Natural killer cell treated with Interleukin-12 subunit alpha and Interleukin-12 subunit beta and Interleukin-15 and Interleukin-18, amount 100 ng/mL, for 72 hours (primary cell): Measurements from ENCODE around the gene TM7SF2. TPM values are rescaled to one million over a fixed set of nuclear protein-coding genes. Genes with fewer than 3 reads are reported as not detected.
A peak's percentile ranks its signal among the peaks of the same experiment; 100 is the strongest.

Source experiments
- ATAC-seq, 2 donors: fragments of 150-1000 bp; cut with Tn5 transposase in 1 of 2; sonication (Bioruptor Pico), chemical (Tn5 transposase) in 1 of 2; 2 replicates each; pipeline ENCODE4 v1.10.0; 2021
- DNase-seq: peaks from one replicate; pipeline ENCODE4 v3.0.0; 2022; ENCODE audit warnings: low spot score
- H3K27ac Mint-ChIP-seq, 2 donors: 1 replicate in 1 of 2; 2 replicates in 1 of 2; pipeline ENCODE4 v1.8.0; 2022; ENCODE audit warnings: mixed read lengths in 2 of 2, mild to moderate bottlenecking in 1 of 2, moderate library complexity in 1 of 2
- H3K27me3 Mint-ChIP-seq, 2 donors: 1 replicate in 1 of 2; 2 replicates in 1 of 2; pipeline ENCODE4 v1.8.0; 2022; ENCODE audit warnings: mixed read lengths in 2 of 2
- H3K36me3 Mint-ChIP-seq: one replicate; pipeline ENCODE4 v1.8.0; 2022; ENCODE audit warnings: mixed read lengths
- H3K4me1 Mint-ChIP-seq, 2 donors: 1 replicate in 1 of 2; 2 replicates in 1 of 2; pipeline ENCODE4 v1.8.0; 2022; ENCODE audit warnings: low read depth in 2 of 2, mixed read lengths in 2 of 2, mild to moderate bottlenecking in 1 of 2
- H3K4me3 Mint-ChIP-seq: one replicate; pipeline ENCODE4 v1.8.0; 2022; ENCODE audit warnings: mixed read lengths
- H3K9me3 Mint-ChIP-seq: 2 replicates; pipeline ENCODE4 v1.8.0; 2022; ENCODE audit warnings: mixed read lengths
- total RNA-seq, 2 donors: library from RNA; stranded (reverse); gene quantifications; one replicate each; pipeline ENCODE4 v1.2.3, GENCODE V29; 2022

TM7SF2 gene
- total RNA-seq, 2 donors from 2014 or later = 18.6 to 30.7 TPM

DNA sequence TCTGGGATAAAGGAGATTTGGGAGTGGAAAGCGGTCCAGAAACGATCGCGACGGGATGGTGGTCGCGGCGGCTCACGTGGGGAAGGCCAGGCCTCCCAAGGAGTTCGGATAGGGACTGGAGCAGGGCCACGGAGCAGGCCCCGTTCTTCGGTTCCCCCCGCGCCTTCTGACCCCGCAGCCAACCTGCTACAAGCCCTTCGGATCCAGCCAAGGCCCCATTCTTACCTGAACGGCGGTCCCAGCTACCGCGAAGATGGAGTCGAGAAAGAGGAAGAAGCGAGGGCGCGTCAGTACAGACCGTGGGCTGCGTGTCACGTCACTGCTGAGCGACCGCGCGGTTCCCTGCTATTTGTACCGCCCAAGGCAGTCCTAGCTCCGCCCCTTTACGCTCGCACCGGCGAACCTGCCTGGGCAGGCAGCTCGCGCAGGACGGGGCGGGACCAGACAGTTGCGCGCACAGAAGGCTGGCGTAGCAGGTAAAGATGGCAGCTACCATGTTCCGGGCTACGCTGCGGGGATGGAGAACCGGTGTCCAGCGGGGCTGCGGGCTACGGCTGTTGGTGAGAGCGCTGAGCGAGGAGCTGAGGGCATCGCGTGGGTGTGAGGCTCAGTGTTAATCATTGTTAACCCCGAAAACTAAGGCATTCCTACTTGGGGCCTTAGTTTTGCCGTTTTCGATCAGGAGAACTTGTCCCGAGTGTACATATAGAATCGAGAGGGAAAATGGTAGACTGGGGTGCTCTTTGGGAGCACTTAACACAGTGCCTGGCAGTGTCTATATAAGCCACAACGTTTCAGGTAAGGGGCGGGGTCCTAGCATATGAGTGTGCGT is 10.4 kb downstream of the TM7SF2 start, which contains the start of the genes FAU and MRPL49:
FAU (minus strand) TSS at position 270 of the 832 bp plus-strand sequence. CDS start 321 bp downstream, outside the sequence.
MRPL49 (plus strand) TSS at position 457 of the 832 bp plus-strand sequence; CDS start at position 483, 26 bp downstream.
- peaks cover 17% of the 10 kb centered on the region for H3K36me3 Mint-ChIP-seq
- ATAC-seq = peak; percentile 91 to 94
- no peaks in the 10 kb centered on the region for H3K9me3 Mint-ChIP-seq
- peak; percentile 99 for DNase-seq
- H3K4me1 Mint-ChIP-seq = peaks cover 36 to 44% of the 10 kb centered on the region in 2 donors
- peak within 1 kb of the TSS; percentile 100 for H3K4me3 Mint-ChIP-seq
- H3K27ac Mint-ChIP-seq = peak within 1 kb of the TSS; percentile 95 to 100
- no peaks in the 10 kb centered on the region for H3K27me3 Mint-ChIP-seq

DNA sequence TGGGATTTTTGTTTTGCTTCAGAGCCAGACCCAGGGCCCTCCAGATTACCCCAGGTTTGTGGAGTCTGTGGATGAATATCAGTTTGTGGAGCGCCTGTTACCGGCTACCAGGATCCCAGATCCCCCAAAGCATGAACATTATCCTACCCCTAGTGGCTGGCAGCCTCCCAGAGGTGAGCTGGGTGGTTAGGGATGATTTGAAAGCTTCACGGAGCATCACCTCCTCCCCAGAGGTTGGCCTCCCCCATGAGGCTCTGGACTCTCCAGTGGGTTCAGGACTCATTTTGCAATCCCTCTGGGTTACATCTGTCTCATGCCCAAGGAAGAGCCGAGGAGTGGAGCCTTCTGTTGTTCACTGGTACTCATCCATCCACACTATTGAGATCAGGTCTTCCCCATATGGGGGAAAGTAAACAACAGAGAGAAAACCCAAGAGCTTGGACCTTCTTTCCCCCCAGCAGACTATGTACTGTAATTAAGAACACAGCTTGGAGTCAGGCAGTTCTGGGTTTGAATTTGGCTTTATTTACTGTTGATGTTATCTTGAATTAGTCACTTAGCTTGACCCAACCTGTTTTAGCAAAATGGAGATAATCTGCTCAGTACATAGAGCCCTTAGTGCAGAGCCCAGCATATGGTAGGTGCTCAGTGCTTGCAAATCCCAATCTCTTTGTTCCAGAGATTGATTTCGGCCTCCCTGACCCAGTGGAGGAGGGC is 13.0 kb downstream of the TM7SF2 start:
- H3K4me3 Mint-ChIP-seq = peak overlapping the region; percentile 51
- H3K4me1 Mint-ChIP-seq = peaks cover 30 to 32% of the 10 kb centered on the region in 2 donors
- H3K27ac Mint-ChIP-seq = peak overlapping the region; percentile 44 to 52
- H3K36me3 Mint-ChIP-seq = peaks cover 10% of the 10 kb centered on the region
- no peaks in the 10 kb centered on the region for H3K9me3 Mint-ChIP-seq
- H3K27me3 Mint-ChIP-seq = no peaks in the 10 kb centered on the region
- ATAC-seq = no peak
- DNase-seq = no peak

DNA sequence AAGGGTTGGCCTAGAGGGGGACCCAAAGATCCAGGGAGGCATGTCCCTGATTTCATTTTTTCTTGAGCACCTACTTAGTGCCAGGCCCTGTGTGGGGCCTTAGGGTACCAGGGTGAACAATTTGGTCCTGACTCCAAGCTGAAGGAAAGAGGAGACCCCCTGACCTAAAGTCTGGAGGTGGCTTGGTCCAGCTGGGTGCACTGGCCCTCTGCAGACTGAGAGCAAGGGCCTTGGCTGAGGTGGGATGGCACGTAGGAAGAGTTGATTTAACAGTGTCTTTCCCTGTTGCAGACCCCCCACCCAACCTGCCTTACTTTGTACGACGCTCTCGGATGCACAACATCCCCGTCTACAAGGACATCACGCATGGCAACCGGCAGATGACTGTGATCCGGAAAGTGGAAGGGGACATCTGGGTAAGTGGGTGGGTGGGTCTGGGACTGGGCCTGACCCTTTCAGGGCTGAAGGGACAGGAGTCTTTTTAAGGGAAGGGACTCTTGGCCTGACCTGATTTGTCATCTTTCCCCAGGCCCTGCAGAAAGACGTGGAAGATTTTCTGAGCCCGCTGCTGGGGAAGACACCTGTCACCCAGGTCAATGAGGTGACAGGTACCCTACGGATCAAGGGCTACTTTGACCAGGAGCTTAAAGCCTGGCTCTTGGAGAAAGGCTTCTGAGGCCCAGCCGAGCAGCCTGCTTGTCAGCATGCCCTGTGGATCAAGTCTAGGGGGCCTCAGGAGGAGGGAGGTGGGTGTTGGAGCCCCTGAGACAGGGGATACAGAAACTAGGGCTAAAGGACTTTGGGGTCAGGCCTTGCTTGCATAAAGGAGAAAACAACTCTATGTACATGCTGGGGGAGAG is 13.8 kb downstream of the TM7SF2 start:
- Mint-ChIP-seq H3K9me3 (no peaks in the 10 kb centered on the region), H3K27ac (no peak overlapping the region), H3K27me3 (no peaks in the 10 kb centered on the region), H3K4me3 (no peak overlapping the region), H3K36me3 (peaks cover 10% of the 10 kb centered on the region), H3K4me1 (peaks cover 25% of the 10 kb centered on the region in 2 donors)
- no peak for DNase-seq
- ATAC-seq = no peak

DNA sequence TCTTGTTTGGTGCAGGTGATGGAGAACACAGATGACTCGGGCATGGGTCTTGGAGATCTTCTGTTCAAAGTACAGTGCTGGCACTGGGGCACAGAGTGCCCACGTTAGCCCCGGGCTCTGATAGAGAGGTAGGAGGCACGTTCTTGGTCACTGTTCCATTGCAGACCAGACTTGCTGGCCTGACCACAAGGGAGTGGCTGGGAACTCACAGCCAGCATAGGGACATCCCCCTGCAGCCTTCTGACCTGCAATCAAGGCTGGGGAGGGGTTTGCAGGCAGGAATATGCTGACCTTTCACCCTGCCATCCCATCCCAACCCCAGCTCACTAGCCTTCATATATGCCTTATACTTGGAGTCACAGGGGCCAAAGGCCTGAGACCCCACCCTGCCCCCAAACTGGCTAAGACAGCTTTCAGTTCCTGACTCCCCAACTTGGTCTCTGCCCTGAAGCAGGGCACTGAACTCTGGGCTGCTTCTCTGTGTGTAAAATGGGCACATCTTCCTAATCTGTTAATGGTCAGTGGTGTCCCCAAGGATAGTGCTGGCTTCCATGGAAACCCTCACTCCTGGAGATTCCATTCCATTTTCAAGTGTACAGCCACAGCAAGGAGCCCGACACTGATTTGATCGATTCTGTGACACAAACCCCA is 15.1 kb downstream of the TM7SF2 start:
- H3K4me1 Mint-ChIP-seq = peaks cover 13 to 24% of the 10 kb centered on the region in 2 donors
- H3K4me3 Mint-ChIP-seq = no peak overlapping the region
- no peaks in the 10 kb centered on the region for H3K9me3 Mint-ChIP-seq
- ATAC-seq (no peak), DNase-seq (no peak)
- peaks cover 4% of the 10 kb centered on the region for H3K36me3 Mint-ChIP-seq
- H3K27me3 Mint-ChIP-seq = no peaks in the 10 kb centered on the region
- no peak overlapping the region for H3K27ac Mint-ChIP-seq

DNA sequence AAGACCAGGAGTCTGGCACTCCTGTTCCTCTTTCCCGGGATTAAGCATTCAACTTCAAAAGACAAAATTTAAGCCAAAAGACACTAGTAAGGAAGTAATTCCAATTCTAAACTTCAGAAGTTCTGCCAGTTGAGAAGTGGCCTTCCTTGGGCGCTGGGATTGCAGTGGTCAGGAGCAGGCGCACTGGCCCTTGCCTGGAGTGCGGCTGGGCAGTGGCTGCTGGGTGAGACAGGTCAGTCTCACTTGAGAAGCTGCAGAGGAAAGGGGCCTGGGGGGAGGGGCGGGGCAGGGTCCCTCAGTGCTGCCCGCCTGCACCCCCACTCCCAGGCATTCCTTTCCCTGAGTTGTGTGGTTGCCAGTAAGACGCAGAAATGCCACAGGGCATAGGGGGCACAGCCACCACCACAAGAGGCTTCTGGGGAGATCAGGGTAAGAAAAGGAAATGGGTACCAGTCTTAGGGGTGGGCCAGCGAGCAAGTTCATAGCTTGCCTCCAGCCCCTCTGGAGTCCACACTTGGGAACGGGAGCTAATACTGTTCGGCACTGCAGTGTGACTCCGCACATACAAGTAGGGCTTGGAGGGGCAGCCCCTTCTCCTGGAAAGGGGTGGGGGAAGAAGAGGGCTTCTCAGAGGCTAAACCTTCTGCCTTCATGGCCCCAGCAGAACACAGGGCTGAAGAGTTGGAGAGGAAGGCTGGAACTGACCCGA is 16.0 kb downstream of the TM7SF2 start:
- H3K4me1 Mint-ChIP-seq = peaks cover 8 to 21% of the 10 kb centered on the region in 2 donors
- H3K4me3 Mint-ChIP-seq = no peak overlapping the region
- ATAC-seq (no peak), DNase-seq (no peak)
- no peaks in the 10 kb centered on the region for H3K27me3 Mint-ChIP-seq
- no peak overlapping the region for H3K27ac Mint-ChIP-seq
- no peaks in the 10 kb centered on the region for H3K36me3 Mint-ChIP-seq
- no peaks in the 10 kb centered on the region for H3K9me3 Mint-ChIP-seq

DNA sequence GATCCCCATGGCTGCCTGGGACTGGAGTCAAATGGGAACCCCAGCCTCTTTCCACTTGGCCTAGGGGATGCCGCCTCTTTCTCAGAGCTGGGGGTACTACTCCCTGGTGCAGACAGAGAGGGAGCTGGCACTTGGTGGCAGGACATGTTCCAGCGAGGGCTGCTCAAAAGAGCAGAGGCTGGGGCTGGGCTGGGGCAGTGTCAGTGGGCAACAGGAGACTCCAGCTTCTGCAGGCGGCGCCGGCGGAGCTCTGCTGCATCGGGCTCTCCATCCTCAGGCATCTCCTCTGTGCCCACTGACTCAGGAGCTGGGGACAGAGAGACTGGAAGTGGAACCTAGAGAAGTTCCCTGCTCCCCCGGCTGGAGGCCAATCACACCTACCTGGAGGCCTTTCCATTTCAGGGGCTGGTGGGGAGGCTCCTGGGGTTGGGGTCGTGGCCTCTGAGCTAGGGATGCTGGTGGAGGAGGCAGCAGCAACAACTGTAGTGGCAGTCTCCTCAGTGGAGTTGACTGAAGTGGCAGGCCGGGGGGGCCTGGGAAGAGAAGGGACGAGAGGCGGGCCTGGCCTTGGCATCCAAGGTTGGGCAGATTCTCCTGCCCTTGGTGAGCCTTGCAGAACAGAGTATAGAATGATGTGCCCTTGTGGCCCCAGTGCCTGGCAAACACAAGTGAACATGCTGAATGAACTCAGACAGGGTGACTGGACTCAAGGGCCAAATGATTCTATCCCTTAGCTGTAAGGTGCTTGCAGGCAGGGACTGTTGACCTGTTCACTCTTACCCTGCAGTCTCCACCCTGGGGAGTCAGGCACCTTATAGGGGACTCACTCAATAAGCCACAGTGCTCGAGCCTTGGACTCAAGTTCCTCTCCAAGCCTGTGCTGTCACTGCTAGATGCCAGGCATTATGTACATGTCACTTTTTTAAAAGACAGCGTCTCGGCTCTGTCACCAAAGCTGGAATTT is 16.8 kb downstream of the TM7SF2 start:
- Mint-ChIP-seq H3K36me3 (no peaks in the 10 kb centered on the region), H3K27ac (no peak overlapping the region), H3K9me3 (no peaks in the 10 kb centered on the region), H3K4me1 (peaks cover 16 to 29% of the 10 kb centered on the region in 2 donors), H3K27me3 (no peaks in the 10 kb centered on the region), H3K4me3 (no peak overlapping the region)
- DNase-seq (no peak), ATAC-seq (no peak)

DNA sequence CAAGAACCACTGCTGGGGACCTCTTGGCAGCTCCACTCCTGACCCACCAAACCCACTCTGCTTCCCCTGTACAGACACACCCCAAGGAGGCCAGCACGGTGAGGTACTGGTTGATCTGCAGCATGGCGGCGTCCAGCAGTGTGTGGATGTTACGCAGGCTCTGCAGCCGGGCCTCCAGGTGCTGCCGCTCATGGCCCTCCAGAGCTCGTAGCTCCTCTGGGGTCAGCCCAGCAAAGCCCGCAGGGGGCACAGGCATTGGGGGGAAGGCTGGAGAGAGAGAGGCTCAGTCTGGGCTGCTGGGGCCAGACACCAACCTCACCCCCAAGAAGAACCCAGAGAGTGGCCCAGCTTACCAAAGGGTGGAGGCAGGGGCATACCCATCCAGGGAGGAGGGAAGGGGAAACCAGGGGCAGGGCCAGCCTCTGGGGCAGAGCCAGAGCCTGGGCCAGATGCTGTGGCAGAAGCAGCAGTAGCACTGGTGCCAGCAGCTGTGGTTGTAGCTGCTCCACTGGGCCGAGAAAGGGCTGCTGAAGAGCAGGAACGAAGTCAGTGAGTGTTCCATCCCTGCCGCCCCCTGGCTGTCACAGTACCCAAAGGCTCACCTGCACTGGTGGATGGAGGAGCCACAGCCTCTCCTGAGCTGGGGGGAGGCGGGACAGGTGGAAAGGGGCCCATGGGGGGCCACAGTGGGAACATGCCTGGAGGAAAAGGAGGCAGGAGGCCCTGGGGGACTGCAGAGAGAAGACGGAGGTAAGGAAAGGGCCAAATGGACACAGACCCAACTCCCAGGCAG is 18.2 kb downstream of the TM7SF2 start:
- Mint-ChIP-seq H3K36me3 (no peaks in the 10 kb centered on the region), H3K27ac (no peak overlapping the region), H3K4me1 (peaks cover 15 to 28% of the 10 kb centered on the region in 2 donors), H3K4me3 (no peak overlapping the region), H3K9me3 (no peaks in the 10 kb centered on the region), H3K27me3 (no peaks in the 10 kb centered on the region)
- ATAC-seq = no peak
- DNase-seq = no peak

DNA sequence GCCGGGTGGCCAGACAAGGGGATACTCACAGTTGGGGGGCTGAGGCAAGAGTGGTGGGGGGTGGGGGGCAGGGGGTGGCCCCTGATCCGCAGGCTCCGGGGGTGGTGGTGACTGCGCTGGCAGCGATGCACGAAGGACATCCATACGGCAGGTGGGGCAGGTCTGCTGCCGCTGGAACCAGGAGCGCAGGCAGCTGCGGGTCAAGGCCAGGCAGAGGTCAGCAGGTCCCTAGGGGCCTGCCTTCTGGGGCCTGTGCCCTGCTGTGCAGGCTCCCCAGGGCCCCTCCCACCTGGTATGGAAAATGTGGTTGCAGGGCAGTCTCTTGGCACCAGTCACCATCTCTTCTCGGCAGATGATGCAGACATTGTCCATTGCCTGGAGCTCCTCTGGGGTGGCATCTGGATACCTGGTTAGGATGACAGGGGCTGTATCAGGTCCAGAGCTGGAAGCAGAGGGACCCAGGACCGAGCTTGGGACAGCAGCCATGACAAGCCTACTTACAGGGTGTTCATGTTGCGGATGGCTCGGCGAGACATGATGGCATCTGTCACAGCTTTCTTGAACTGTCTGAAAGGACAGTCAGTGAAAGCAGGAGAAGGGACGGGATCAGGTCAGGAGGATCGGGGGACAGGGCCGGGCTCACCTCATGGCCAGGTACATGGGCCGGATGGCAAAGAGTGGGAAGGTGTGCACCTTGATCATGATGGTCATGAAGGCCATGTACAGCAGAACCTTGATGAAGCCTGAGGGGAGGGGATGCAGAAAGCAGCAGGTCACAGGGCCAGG is 19.2 kb downstream of the TM7SF2 start:
- Mint-ChIP-seq H3K27me3 (no peaks in the 10 kb centered on the region), H3K4me1 (peaks cover 17 to 34% of the 10 kb centered on the region in 2 donors), H3K9me3 (no peaks in the 10 kb centered on the region), H3K27ac (peak overlapping the region in 1 of 2 donors; percentile 37), H3K4me3 (peak overlapping the region; percentile 54), H3K36me3 (no peaks in the 10 kb centered on the region)
- ATAC-seq (no peak), DNase-seq (no peak)

DNA sequence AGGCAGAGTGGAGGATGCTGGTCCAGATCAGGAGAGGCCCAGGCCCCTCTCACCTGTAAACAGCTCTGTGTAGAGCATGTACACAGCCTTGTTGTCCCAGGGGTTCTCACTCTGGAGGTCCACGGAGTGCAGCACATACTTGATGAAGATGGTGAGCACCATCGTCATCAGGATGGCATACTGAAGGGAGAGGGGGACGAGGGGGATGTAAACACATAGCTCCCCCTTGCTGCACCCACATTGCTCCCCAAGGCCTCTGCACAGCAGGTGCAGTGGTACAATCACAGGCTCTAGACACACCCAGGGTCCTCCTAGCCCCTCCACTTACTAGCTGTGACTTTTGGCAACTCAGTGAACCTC is 19.7 kb downstream of the TM7SF2 start:
- Mint-ChIP-seq H3K4me1 (peaks cover 23 to 39% of the 10 kb centered on the region in 2 donors), H3K36me3 (no peaks in the 10 kb centered on the region), H3K4me3 (peak overlapping the region; percentile 54), H3K9me3 (no peaks in the 10 kb centered on the region), H3K27me3 (no peaks in the 10 kb centered on the region), H3K27ac (peak overlapping the region in 1 of 2 donors; percentile 37)
- ATAC-seq (no peak), DNase-seq (no peak)

DNA sequence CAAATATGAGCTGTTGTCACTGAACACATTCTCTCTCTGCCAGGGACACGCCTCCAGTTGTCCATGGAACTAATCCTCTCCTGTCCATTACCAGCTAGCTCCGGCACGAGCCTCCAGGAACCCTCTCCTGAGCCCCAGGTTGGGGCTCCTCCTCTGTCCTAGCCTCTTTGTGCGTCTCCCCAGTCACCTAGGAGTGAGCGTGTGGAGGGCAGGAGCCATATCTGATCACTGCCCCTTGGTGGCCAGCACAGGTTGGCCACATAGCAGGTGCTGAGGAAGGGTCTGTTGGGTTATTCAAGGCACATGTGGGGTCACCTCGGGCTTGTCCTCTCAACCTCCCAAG is 20.2 kb downstream of the TM7SF2 start:
- H3K27me3 Mint-ChIP-seq = no peaks in the 10 kb centered on the region

More for the DNA sequence above, 20.2 kb downstream of the TM7SF2 start:
- Mint-ChIP-seq H3K9me3 (no peaks in the 10 kb centered on the region), H3K36me3 (no peaks in the 10 kb centered on the region), H3K27ac (peak overlapping the region in 1 of 2 donors; percentile 41), H3K4me1 (peaks cover 27 to 39% of the 10 kb centered on the region in 2 donors), H3K4me3 (no peak overlapping the region)
- no peak for ATAC-seq
- DNase-seq = no peak
